ENCODE results near the gene TBC1D16.
"Not testable (repeated sequence)": the region's sequence is repeated elsewhere in the genome, so short reads cannot be mapped to it uniquely, and the experiment has no call there.

The TBC1D16 gene

DNA sequence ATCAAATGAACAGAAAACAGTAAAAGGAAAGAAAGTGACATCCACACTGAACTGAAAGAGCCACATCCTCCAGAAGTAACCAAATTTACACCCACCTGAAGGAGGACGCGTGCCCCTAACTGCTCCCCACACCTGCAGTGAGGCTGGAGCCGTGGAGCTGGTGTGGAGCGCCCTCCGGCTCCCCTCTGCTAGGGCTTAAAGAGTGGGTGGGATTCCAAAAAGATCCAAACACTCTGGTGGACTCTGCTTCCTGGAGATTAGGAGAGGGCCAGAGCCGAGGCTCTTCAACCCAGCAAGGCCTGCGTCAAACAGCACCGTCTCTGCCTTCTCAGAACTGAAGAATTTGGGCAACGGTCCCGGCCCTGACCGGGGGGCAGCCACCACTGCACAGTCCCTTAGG lies 16.0 kb upstream of the TBC1D16 start:
- DNase-seq = no peak

- DNase-seq = no peak
Observed at GRCh38 chr17:80050706-80051105, 15.0 kb upstream of the TBC1D16 start.

DNA sequence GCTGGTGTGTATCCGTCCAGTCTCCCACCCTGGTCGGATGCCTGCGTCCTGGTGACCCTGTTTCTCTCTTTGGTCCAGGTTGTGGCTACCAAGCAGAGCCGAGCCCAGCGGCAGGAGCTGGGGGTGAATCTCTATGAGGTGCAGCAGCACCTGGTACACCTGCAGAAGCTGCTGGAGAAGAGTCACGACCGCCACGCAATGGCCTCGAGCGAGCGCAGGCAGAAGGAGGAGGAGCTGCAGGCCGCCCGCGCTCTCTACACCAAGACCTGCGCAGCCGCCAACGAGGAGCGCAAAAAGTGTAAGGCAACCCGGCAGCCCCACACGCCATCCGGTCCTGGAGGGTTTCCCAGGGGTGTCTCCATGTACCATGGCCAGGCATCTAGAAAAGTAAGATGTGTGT lies 14.3 kb upstream of the TBC1D16 start:
- no peak for DNase-seq

- DNase-seq = no peak
Observed at GRCh38 chr17:80047176-80047575, 11.5 kb upstream of the TBC1D16 start.

DNA sequence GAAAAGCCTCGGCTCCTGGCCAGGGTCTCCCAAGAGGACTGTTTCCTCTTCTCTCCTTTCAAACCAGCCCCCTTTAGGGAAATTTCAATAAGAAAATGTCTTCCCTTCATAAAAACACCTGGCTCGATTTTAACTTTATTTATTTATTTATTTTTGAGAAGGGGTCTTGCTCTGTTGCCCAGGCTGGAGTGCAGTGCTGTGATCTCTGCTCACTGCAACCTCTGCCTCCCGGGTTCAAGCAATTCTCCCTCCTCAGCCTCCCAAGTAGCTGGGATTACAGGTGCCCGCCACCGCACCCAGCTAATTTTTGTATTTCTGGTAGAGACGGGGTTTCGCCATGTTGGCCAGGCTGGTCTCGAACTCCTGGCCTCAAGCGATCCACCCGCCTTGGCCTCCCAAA lies 11.0 kb upstream of the TBC1D16 start:
- DNase-seq = not testable (repeated sequence)

DNA sequence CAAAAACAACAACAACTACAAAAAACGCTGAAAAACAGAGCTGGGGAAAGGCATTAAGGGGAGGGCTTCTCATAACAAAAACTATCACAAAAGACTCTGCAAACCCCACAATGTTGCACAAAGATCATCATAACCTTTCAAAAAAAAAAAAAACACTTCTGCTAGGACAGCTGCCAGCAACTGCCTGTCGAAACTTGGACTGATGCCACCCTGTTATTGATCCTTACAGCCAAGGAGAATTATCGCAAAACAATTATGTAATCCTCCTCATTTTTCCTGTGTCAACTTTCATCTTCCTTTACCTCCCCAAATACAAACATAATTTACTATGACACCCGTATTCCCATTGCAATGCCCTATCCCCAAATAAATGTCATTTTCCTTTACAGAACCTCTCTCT lies 10.0 kb upstream of the TBC1D16 start:
- DNase-seq = no peak

DNA sequence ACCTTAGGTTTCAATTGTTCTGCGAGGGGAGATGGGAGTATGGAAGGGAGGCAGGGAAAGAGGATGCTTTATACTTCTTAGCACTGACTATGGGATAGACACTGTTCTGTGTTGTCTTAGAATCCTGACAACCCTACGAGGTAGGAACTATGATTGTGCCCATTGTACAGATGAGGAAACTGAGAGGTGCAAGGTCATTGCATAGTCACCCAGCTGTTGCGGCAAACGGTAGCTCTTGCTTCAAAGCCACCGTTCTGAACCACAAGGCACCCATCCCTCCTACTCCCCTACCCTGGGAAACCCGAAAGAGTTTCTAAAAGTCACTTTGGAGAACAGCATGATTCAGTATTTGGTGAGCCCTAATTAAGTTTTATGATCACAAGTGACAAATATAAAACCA lies 8.3 kb upstream of the TBC1D16 start:
- DNase-seq = no peak

- DNase-seq = peak; percentile 28
Observed at GRCh38 chr17:80036715-80037477, 1.2 kb upstream of the TBC1D16 start.

- DNase-seq = peak; percentile 82
Observed at GRCh38 chr17:80035937-80036714, 454 bp upstream of the TBC1D16 start, which contains the start of gene CCDC40. TSS of gene CCDC40 (plus strand) at chr17:80036642. CDS start at chr17:80036663, 21 bp downstream.

GRCh38 chr17:80034791-80035686 lies 633 bp downstream of the TBC1D16 start:
- peak; percentile 63 for DNase-seq

DNA sequence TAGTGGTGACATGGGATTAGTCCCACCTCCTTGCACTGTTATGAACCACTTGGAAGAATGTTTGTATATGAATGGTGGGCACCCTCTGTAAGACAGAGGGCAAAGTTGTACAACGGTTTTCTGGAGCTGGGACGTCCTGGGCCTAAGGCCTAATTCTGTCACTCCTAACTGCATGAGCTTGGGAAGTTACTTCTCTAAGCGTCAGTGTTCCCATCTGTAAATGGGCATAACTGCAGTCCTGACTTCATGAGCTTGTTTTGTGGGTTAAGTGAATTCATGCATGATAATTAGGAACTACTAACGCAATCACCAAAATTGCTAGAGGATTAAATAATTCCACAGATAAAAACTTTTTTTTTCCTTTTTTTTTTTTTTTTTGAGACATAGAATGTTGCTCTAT lies 1.8 kb downstream of the TBC1D16 start:
- no peak for DNase-seq

GRCh38 chr17:80032614-80033171 lies 3.0 kb downstream of the TBC1D16 start:
- no peak for DNase-seq

- no peak for DNase-seq
Observed at GRCh38 chr17:80031691-80032430, 3.8 kb downstream of the TBC1D16 start.

GRCh38 chr17:80030730-80031410 lies 4.8 kb downstream of the TBC1D16 start:
- DNase-seq = no peak

DNA sequence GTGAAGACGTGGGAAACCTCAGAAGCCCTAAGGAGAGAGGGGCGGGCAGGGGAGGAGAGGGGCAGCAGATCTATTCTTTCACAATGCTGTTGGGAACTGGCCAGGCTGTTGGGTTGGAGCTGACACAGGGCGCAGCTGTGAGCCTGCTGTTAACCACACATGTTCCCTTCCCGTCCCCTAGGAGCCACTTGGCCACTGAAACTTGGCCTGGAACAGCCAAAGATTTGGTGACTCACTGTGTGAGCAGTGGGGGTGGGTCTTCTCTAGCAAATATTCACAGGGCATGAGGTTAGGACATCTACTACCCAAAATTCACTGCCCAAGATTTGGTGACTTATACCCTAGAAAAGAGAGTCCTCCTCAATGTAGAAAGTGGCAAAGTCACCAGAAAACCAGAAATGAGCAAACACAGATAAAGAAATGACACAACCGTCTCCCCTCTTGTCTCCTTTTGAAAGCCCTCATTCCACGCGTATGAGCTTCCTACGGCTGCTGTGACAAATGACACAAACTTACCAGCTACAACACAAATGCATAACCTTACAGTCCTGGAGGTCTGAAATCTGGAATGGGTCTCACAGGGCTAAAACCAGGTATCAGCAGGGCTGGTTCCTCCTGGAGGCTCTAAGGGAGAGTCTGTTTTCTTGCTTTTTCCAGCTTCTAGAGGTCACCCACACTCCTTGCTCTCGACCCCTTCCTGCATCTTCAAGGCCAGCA lies 6.3 kb downstream of the TBC1D16 start:
- no peak for DNase-seq

DNA sequence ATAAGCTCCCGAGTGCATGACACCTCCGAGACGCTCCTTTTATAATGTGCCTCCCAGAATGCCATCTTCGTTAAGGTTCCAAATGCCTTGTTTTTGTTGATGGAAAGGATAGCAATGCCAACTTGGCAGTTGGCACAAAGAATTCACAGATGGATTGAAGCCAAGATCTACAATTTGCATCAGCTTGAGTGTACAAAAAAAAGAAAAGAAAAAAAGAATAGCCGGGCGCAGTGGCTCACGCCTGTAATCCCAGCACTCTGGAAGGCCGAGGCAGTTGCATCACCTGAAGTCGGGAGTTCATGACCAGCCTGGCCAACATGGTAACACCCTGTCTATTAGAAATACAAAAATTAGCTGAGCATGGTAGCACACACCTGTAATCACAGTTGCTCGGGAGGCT lies 7.6 kb downstream of the TBC1D16 start:
- DNase-seq = no peak

DNA sequence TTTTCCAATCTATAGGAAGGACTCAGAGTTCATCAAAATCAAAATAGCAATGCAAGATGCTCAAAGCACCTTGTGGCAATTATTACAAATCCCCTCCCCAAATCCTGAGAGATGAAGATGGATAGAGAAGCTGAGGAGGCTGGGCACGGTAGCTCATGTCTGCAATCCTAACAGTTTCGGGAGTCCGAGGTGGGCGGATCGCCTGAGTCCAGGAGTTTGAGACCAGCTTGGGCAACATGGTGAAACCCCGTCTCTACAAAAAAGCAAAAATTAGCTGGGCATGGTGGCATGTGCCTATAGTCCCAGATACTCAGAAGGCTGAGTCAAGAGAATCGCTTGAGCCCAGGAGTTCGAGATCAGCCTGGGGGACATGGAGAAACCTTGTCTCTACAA lies 8.6 kb downstream of the TBC1D16 start:
- DNase-seq = no peak

DNA sequence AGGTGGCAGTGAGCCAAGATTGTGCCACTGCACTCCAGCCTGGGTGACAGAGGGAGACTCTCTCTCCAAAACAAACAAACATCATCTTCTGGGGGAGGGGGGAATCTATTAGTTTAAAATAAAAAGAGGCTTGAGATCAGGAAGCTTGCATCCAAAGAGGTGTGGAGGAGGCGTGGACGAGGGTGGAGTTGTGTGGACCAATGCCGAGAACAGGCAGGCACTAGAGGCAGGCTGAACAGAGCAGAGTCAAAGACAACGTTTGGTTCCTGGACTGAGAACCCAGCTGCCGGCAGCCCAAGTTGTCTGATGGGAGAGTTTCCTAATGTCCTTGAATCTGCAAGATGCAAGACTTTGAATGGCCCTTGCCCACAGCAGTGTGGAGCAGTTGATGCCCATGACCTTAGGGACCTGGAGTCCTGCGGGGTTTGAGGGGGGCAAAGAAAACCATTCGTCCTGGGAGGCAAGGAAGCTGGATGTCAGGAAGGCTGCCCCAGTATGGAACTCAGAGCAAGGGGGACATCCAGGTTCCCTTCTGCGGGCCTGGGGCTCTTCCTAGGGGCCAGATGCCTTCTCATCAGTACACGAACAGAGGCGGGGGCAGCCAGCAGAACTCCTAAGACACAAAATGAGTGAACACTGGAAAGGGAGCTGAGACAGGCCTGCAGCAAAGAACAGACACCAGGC lies 9.2 kb downstream of the TBC1D16 start:
- DNase-seq = no peak

DNA sequence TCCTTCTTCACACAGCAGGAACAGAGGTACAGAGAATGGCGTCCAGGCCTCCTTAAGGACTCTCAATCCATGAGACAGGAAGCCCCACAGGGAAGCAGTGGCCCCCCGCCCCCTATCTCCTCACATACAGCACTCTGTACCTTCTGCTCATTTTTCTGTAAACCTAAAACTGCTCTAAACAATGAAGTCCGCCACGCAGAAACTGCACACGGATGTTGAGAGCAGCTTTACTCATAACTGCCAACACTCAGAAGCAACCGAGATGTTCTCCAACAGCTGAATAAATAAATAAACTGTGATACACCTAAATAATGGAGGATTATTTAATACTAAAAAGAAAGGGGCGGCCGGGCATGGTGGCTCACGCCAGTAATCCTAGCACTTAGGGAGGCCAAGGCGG lies 9.9 kb downstream of the TBC1D16 start:
- DNase-seq = no peak

- no peak for DNase-seq
Observed at GRCh38 chr17:80025140-80025539, 10.5 kb downstream of the TBC1D16 start.
